C4-2B (cell line): ENCODE data around the gene STAT3.

Source experiments
- H3K27ac ChIP-seq: fragments of 450-650 bp; 2 replicates; pipeline ENCODE4 v1.5.1; 2017
- CTCF ChIP-seq: fragments of 450-650 bp; conservative IDR thresholded peaks from 2 replicates; pipeline ENCODE4 v1.5.1; 2017; ENCODE audit warnings: mild to moderate bottlenecking
- ZFX ChIP-seq: fragments of 450-650 bp; IDR thresholded peaks from 2 replicates; pipeline ENCODE4 v1.6.1; 2017

STAT3 gene

DNA sequence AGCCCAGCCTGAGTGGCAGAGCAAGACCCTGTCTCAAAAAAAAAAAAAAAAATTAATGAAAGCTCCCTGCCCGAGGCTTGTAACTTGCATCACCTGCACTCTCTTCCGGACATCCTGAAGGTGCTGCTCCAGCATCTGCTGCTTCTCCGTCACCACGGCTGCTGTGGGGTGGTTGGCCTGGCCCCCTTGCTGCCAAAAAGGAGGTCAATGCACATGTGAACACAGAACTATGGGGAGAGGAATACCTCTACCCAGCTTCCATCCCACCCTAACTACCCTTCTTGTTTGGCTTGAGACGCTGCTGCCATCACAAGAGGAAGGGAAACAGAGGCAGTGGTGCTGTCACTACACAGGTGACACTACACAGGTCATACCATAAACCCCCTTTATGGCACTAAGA, 49.0 kb downstream of the STAT3 start:
- TF ChIP-seq ZFX (no peak), CTCF (no peak)

GRCh38 chr17:42338427-42338985, 49.7 kb downstream of the STAT3 start:
- TF ChIP-seq CTCF (no peak), ZFX (no peak)
- no peak overlapping the region for H3K27ac ChIP-seq

More for the DNA sequence above, 49.0 kb downstream of the STAT3 start:
- no peak overlapping the region for H3K27ac ChIP-seq

- no peak for TF ChIP-seq ZFX
- TF ChIP-seq CTCF, result no peak
- H3K27ac ChIP-seq, result no peak overlapping the region
Measured at GRCh38 chr17:42337442-42337841, 50.8 kb downstream of the STAT3 start.

DNA sequence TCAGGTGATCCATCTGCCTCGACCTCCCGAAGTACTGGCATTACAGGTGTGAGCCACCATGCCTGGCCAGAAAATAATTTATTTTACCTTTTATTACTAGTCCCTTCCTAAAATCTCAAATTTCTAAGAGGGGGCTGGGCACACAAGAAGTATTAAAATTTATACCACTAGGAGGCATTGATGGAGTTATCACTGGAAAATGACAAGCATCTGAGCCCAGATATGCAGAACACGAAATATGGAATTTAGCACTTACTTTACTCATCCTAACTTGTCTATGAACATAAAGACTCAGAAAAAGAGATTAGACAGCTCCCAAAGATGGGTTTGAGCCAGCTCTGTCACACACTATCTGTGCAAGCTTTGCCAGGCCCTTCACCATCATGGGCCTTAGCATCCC, 53.6 kb downstream of the STAT3 start:
- no peak overlapping the region for H3K27ac ChIP-seq

GRCh38 chr17:42333053-42333452, 55.2 kb downstream of the STAT3 start:
- no peak for TF ChIP-seq CTCF
- TF ChIP-seq ZFX, result no peak
- H3K27ac ChIP-seq, result no peak overlapping the region

More for the DNA sequence above, 53.6 kb downstream of the STAT3 start:
- no peak; the same call in 1 of the 2 replicates for TF ChIP-seq CTCF
- no peak for TF ChIP-seq ZFX

GRCh38 chr17:42329025-42329976, 58.9 kb downstream of the STAT3 start:
- TF ChIP-seq ZFX, result no peak
- TF ChIP-seq CTCF, result no peak
- H3K27ac ChIP-seq, result no peak overlapping the region

DNA sequence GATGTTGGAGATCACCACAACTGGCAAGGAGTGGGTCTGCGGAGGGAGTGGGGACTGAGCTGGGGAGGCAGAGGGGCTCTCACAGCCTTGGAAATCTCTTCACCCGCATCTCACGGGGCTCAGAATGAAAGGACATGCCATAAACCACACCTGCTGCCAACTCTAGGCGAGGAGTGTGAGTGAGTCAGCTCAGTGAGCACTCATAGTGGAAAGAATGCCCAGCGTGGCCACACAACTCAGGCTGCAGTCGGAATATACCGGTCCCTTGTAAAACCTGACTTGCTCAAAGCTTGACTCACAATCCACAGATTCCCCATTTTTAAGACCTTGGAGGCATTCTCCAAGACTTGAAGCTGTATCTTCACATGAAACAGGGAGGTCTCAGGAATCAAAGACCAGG, 63.2 kb downstream of the STAT3 start:
- TF ChIP-seq ZFX, result no peak
- no peak for TF ChIP-seq CTCF
- peak overlapping the region; percentile 46; the same call in 1 of the 2 replicates for H3K27ac ChIP-seq
